Measurements from ENCODE around the gene IPO11.
"Not testable (repeated sequence)": the region's sequence is repeated elsewhere in the genome, so short reads cannot be mapped to it uniquely, and the experiment has no call there.

Gene IPO11

DNA sequence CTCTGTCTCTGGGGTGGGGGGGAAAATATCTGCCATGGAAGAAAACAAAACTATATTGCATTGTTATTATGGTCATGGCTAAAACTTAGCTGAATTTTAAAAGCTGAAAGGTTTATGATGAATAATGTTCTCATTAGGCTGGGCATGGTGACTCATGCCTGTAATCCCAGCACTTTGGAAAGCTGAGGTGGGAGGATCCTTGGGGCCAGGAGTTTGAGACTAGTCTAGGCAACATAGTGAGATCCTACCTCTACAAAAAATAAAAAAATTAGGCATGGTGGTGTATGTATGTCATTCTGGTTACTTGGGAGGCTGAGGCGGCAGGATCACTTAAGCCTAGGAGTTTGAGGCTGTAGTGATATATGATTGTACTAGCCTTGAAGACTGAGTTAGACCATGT lies 44.5 kb downstream of the IPO11 start:
- DNase-seq: no peak

DNA sequence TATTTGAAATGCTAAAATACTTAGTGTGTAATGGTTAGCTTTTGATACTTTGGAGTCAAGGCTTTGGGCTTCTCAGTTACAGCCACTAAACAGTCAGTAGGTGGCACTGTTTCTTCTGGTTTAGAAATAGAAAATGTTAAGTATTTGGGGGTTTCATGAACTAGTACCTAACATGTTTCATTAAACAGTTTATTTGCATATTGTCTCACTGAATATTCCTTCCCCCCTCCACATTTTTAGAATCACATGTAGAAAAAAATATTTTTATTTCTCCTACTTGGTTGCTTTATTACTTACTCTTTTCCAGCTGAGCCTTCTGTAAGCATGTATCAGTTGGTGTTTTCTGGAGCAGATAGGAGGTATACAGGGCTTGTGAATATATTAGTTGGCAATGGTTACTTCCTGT lies 48.0 kb downstream of the IPO11 start:
- peak; percentile 11 for DNase-seq

DNA sequence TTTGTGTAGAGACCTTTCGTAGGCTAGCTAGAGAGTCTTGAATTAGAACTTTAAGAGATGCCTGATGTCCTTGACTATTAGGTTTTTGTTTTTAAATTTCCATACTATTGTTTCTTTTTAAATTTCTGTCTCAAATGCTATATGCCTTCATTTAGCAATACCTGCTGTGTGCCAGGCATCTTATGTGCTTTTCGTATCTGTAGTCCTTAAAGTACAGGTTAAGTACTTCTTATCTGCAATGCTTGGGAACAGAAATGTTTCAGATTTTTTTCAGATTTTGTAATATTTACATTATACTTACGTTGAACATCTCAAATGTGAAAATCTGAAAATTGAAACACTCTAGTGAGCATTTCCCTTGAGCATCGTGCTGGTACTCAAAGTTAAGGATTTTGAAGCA lies 49.0 kb downstream of the IPO11 start:
- no peak for DNase-seq

DNA sequence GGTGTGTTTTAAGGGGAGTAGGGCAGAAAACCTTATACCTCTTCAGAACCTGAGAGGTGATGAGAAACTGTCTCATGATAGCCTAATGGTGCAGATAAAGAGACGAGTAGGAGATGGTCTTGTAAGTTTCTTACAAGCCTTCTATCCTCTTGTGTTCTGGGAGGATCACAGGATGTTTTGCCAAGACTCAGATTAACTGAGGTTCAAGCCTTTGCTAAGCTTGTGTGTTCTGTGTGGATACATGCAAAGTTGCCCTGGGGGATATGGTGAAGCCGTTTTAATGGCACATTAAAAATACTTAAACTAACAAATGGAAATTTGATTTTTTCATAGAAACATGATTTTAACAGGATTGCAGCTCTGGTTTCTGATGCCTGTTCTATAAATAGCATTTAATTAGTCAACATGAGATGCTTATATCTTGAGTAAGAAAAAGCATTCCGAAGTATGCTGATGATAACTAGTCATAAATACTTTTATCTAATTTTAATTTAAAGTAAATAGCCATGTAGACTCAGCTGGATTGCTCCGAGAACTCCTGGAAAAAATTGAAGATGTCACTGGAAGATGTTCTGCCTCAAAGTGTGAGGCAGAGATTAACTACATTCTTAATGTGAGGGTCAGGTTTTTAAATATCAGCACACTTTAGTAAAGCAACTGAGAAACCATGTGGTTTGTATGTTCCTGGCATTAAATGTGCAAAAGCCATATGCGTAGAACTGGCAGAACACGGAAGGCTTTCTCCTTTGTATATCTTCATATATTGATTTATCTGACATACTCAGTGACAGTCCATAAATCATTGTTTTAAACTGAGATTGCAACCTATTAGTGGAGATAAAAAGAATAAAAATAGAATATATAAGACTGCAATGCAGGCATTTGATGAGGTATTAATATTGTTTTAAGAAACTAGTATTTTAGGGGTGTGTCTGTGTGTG lies 53.7 kb downstream of the IPO11 start:
- DNase-seq: no peak

DNA sequence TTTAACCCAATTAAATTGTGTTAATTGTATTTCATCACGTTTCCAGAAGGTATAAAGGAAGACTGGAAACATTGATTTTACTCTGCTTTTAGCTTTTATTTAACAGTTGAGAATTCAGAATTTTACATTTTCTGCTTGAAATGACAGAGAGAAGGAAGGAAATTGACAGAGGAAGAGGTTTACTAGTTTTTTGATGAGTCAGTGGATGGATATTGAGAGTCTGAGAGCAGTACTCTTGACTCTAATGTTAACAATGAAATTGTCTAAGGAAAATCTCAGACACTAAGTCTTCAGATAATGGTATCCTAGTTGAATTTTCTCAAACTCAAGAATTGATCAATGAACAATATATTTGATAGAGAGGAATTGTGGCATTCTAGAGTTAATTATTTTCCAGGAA lies 60.6 kb downstream of the IPO11 start:
- DNase-seq: no peak

DNA sequence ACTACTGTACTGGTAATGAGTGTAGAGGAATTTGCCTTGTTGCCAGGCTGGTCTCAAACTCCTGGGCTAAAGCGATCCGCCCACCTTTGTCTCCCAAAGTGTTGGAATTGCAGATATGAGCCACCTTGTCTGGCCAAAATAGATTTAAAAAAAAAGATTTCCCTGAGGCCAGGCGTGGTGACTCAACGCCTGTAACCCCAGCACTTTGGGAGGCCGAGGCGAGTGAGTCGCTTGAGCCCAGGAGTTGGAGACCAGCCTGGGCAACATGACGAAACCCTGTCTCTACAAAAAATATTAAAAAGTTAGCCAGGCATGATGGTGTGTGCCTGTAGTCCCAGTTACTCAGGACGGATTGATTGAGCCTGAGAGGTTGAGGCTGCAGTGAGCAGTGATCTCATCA lies 62.5 kb downstream of the IPO11 start:
- DNase-seq: no peak

DNA sequence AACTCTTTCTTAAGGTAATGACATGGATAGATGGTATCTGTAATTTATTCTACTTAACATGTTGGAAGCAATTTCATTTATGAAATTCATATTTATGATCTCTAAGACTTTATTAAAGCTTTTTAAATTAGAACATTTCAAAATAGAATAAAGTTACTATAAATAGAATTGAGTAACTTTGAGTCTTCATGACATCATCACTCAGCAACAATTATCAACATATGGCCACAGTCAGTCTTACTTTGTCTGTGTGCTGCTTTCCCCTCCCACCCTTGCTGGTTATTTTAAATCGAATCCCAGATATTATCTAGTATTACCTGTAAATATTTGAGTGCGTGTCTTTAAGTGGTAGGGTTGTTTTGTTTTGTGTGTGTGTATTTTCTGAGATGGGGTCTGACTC lies 65.2 kb downstream of the IPO11 start:
- no peak for DNase-seq

DNA sequence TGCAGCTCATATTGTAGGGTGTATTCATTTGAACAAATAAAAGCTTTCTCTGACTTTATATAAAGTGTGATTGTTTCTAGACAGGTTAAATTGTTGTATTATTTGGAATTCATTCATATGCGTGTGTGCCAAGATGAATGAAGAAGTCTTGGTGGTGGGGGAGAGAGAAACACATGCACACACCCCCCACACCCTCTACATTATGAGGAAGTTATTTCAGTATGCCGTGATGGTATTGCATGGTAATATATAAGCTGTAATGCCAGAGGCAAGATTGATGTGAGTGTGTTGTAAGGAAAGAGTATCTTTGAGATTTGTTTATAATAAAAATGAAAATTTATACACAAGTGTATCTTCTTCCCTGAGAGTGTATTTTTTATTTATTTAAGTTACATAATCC lies 71.0 kb downstream of the IPO11 start:
- no peak for DNase-seq

DNA sequence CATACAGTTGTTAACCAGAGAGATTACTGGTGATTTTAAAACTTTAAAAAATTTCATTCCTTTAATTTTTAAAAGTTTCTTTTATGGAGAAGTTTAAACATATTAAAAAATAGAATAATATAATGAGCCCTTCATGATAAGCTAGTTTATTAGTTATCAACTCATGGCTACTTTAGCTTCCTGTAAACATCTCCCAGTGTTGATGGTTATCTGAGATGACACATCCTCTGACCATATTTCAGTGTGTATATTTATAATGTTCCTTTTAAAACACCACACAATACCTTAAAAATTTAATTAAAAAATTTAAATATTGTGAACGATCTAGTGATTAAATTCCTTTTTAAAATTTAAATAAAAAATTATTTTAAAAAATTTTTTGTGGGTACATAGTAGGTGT lies 74.1 kb downstream of the IPO11 start:
- no peak for DNase-seq

DNA sequence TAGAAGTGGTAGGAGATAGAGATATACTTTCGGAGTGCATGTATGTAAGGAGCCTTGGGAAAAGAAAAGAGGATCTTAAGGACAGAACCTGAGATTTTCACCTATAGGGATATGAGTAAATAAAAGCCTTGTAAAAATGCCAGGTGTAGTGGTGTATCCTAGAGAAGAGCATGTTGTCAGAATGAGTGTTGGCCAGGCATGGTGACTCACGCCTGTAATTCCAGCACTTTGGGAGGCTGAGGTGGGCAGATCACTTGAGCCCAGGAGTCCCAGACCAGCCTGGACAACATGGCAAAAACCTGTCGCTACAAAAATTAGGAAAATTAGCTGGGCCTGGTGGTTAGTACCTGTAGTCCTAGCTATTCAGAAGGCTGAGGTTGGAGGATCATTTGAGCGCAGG lies 76.0 kb downstream of the IPO11 start:
- no peak for DNase-seq

DNA sequence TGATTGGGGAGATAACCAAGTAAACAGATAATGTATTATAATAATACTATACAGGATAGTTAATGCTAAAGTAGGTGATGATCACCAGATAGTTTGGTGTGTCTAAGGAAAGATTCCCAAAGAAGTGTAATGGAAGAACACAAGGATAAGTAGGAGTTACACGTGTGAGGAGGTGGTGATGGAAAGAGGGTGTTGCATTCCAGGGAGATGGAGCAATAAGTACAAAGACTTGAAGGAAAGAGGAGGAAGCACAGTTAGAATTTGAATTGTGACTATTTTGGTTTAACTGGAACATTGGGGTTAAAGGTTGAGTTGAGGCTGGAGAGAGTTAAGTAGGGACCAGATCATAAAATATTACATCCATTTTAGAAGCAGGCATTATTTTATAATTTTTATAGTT lies 76.9 kb downstream of the IPO11 start:
- DNase-seq: no peak

DNA sequence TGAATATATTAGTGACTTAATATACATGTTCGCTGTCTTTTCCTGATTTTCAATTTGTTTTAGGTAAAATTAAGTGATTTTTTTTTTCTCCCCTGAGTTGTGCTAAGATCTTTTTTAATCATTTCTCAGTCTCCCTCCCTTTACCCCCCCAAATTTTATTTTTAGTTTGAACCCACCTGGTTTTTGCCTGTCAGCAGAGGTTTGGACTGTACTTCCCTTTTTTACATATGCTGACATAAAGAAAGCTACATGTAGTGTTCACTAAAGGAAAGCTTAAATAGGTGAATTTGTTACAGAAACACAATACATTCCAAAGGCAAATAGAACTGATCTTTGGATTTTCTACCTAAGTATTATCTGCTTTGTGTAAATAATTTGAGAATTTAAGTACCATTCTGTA lies 82.2 kb downstream of the IPO11 start:
- no peak for DNase-seq

DNA sequence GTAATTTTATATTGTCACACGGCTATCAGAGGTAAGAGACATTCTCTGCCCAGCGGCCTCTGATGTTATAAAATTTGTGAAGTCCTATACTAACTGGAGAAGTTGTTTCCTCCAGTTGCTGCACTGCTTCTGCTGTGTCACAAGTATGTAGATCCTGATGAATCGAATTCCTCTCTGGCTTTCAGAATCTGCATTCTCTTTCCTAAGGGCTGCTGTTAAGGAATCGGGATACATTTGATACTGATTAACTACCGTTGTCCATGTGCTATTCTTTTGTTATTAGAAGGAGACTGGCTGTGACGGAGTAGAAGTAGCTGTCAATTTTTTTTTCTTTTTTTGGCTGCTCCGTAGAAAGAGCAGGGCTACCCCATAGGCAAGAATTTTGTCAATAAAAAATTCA lies 84.3 kb downstream of the IPO11 start:
- no peak for DNase-seq

DNA sequence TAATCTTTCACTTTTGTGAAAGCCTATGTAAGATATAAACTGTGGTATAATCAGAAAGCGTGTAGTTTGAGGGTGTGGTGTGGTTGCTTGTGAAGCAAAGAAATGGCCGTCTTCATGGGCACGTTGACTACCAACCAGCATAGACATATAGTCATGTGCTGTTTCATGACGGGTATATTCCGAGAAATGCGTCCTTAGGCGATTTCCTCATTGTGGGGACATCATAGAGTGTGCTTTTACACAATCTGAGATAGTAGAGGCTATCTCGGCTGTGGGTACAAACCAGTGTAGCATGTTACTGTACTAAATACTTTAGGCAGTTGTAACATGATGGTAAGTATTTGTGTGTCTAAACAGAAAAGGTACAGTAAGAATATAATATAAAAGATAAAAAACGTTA lies 86.4 kb downstream of the IPO11 start:
- no peak for DNase-seq

DNA sequence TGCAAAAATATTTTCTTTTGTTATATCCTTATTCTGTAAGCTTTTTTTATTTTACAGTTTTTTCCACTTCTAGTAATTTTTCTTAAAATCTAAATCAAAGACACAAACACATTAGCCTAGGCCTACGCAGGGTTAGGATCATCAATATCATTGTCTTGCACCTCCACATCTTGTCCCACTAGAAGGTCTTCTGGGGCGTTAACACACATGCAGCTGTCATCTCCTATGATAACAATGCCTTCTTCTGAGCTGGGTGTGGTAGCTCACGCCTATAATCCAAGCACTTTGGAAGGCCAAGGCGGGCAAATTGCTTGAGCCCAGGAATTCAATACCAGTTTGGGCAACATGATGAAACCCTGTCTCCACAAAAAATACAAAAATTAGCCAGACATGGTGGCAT lies 87.2 kb downstream of the IPO11 start:
- no peak for DNase-seq

DNA sequence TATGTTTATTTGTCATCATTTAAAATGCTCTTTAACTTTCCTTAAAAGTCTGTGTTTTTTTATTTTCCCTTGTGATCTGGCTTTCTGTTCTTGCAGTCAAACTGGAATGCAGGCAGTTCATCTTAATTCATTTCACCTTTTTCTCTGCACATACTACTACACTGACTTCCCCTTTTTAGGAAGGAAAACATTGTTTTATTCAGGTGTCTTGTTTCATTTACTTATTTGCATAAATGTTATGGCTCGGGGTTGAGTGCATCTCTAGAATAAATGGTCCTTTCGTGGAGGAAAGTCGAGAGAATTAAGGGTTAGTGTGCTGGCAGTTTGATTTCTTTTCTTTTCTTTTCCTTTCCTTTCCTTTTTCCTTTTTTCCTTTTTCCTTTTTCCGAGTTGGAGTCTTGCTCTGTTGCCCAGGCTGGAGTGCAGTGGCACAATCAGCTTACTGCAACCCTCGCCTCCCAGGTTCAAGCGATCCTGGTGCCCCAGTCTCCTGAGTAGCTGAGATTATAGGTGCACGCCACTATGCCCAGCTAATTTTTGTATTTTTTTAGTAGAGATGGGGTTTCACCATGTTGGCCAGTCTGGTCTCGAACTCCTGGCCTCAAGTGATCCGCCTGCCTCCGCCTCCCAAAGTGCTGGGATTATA lies 90.0 kb downstream of the IPO11 start:
- DNase-seq: no peak

DNA sequence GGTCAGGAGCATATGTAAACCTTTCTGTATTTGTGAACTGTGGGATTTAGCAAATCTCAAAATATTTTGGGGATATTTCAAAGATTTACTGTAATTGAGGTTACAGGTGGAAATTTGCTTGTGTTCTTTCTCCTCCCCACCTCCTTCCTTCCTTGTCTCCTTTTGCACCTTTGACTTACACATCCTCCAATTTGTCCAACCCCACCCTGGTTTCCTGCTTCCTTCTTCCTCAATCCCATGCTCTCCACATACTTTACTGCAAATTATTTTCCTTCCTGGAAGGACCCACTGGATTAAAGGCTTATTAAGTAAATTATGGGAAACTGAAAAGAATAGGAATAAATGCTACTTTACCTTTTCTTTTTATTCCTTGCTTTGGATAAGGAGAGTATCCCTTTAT lies 91.6 kb downstream of the IPO11 start:
- DNase-seq: no peak

DNA sequence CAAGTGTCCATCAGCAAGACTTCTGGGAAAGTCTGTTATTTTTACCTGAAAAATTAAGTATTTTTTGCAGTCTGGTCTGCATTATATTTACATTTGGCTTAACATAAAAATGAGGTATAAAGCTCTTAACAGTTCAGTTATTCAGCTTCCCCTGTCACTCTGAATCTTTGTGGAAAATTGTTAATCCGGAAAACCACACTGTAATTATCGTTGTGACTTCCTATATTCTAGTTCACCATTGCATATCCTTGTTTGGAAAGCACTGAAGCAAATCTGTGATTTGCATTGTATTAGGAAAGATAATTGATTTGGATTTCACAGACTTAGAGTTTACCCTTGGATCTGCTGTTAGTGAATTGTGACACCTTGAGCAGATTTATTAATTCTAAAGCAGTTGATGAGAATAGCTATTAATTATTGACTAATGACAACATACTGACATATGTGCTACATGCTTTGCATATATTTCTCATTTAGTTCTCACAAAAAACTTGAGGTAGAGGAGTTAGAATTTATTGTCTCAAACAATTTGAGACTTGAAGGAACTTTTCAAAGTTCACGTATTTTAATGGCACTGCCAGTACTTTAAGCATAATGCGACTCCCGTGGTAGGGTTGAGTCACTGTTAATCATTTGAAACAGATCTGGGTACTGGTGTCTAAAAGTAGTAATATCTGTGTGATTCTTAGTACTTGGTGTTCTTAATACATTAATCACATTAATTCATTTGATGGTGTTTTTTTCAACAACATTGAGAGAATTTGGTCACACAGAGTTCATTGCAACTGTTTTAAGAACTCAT lies 94.3 kb downstream of the IPO11 start:
- DNase-seq: no peak

DNA sequence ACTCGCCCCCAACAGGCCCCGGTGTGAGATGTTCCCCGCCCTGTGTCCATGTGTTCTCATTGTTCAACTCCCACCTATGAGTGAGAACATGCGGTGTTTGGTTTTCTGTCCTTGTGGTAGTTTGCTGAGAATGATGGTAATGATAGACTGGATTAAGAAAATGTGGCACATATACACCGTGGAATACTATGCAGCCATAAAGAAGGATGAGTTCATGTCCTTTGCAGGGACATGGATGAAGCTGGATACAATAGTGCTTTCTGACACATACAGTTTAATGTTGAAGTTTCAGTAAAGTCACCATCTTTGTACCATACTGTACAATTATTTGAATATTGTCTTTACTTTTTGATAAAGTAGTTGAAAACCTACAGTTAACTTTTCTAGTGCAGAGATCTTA lies 96.2 kb downstream of the IPO11 start:
- not testable (repeated sequence) for DNase-seq

DNA sequence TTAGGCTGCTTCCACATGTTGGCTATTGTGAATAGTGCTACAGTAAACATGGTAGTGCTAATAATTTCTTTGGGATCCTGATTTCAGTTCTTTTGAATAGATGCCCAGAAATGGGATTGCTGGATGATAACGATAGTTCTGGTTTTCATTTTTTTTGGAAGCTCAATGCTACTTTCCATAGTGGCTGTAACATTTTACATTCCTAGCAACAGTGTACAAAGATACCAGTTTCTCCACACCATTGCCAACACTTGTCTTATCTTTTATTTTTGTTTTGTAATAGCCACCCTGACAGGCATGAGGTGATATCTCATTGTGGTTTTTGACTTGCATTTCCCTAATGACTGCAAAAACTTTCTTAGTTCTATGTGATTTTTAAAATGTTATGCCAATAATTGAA lies 97.2 kb downstream of the IPO11 start:
- no peak for DNase-seq

DNA sequence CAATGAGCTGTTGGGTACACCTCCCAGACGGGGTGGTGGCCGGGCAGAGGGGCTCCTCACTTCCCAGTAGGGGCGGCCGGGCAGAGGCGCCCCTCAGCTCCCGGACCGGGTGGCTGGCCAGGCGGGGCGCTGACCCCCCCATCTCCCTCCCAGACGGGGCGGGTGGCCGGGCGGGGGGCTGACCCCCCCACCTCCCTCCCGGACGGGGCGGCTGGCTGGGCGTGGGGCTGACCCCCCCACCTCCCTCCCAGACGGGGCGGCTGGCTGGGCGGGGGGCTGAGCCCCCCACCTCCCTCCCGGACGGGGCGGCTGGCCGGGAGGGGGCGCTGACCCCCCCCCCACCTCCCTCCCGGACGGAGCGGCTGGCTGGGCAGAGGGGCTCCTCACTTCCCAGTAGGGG lies 100.5 kb downstream of the IPO11 start:
- not testable (repeated sequence) for DNase-seq

DNA sequence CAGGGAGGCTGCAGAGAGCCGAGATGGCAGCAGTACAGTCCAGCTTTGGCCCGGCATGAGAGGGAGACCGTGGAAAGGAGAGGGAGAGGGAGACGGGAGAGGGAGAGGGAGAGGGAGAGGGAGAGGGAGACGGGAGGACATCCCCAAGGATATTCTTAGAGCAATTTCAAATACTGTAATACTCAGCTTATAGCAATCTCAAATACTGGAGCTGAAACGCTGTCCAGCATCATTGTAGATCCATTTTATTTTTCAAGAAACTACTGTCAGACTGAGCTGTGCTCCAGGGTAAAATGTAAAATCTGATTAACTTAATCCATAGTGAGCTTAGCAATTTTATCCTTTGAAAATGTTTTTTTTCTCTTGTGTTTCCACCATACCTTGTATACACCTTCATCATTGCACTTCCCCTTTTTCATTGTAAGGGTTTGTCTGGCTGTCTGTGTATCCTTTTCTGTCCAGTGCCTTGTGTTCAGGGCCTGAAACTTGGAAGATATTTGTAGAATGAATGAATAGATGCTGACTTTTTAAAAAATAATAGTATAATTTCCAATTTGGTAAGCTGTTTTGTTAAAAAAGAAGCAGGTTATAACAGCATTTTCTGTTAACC lies 102.1 kb downstream of the IPO11 start:
- DNase-seq: no peak

DNA sequence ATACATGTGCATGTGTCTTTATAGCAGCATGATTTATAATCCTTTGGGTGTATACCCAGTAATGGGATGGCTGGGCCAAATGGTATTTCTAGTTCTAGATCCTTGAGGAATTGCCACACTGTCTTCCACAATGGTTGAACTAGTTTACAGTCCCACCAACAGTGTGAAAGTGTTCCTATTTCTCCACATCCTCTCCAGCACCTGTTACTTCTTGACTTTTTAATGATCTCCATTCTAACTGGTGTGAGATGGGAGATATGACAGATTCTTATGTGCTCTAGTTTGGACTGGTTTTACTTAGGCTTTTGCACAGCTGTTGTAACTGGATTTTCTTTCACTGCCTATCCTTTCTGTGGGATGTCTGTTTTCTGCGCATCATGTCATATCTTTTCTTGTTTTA lies 108.2 kb downstream of the IPO11 start:
- not testable (repeated sequence) for DNase-seq

Measured in NCI-H2171 treated with DMSO at 0.1 percent for 48 hours (cell line).